Astrocyte of the hippocampus (primary cell): ENCODE measurements around the gene NTNG1.
"Not testable (repeated sequence)": the region's sequence is repeated elsewhere in the genome, so short reads cannot be mapped to it uniquely, and the experiment has no call there.

Source experiments
- DNase-seq: peaks from one replicate; pipeline ENCODE4 v3.0.0; 2011; ENCODE audit warnings: low read depth, low spot score

The NTNG1 gene

GRCh38 chr1:107140703-107141490 is at the start of gene NTNG1:
TSS of gene NTNG1 (plus strand) at chr1:107141039.
- peak; percentile 63 for DNase-seq

- DNase-seq: no peak
Observed at GRCh38 chr1:107091418-107091817, 49.4 kb upstream of the NTNG1 start.

GRCh38 chr1:107093395-107093794 is 47.4 kb upstream of the NTNG1 start:
- not testable (repeated sequence) for DNase-seq

- DNase-seq: no peak
Observed at GRCh38 chr1:107095647-107096046, 45.2 kb upstream of the NTNG1 start.

- no peak for DNase-seq
Observed at GRCh38 chr1:107096690-107097089, 44.1 kb upstream of the NTNG1 start.

GRCh38 chr1:107098961-107099360 is 41.9 kb upstream of the NTNG1 start:
- no peak for DNase-seq

GRCh38 chr1:107100331-107100984 is 40.4 kb upstream of the NTNG1 start:
- no peak for DNase-seq

- no peak for DNase-seq
Observed at GRCh38 chr1:107105914-107106313, 34.9 kb upstream of the NTNG1 start.

GRCh38 chr1:107110326-107110725 is 30.5 kb upstream of the NTNG1 start:
- DNase-seq: peak; percentile 67

- no peak for DNase-seq
Observed at GRCh38 chr1:107116306-107116790, 24.5 kb upstream of the NTNG1 start.

GRCh38 chr1:107122225-107122624 is 18.6 kb upstream of the NTNG1 start:
- DNase-seq: no peak

GRCh38 chr1:107123741-107124140 is 17.1 kb upstream of the NTNG1 start:
- DNase-seq: no peak

GRCh38 chr1:107124694-107125093 is 16.1 kb upstream of the NTNG1 start:
- no peak for DNase-seq

GRCh38 chr1:107132195-107132594 is 8.6 kb upstream of the NTNG1 start:
- no peak for DNase-seq

GRCh38 chr1:107132780-107133179 is 8.1 kb upstream of the NTNG1 start:
- DNase-seq: no peak

- DNase-seq: peak; percentile 85
Observed at GRCh38 chr1:107135463-107135862, 5.4 kb upstream of the NTNG1 start.

GRCh38 chr1:107138166-107138565 is 2.7 kb upstream of the NTNG1 start:
- no peak for DNase-seq

GRCh38 chr1:107138767-107139445 is 1.9 kb upstream of the NTNG1 start:
- peak; percentile 69 for DNase-seq

- DNase-seq: peak; percentile 86
Observed at GRCh38 chr1:107139833-107140702, 771 bp upstream of the NTNG1 start.

- DNase-seq: peak; percentile 57
Observed at GRCh38 chr1:107141491-107142126, 770 bp downstream of the NTNG1 start.

GRCh38 chr1:107142140-107142542 is 1.3 kb downstream of the NTNG1 start:
- DNase-seq: peak; percentile 70
